ENCODE measurements around the gene C1QTNF3. TPM values are rescaled to one million over a fixed set of nuclear protein-coding genes. Genes with fewer than 3 reads are reported as not detected.

The C1QTNF3 gene
- polyA plus RNA-seq, 1 experiment, result 1.2 TPM

- TF ChIP-seq CTCF (IDR thresholded peaks at IDR 0.05; ENCODE audit: low read depth, low read length), result no peak
- H3K27me3 ChIP-seq (ENCODE audit: control insufficient read depth, insufficient read depth, low read length), result no peaks in the 10 kb centered on the region
- no peaks in the 10 kb centered on the region for H3K9me3 ChIP-seq (ENCODE audit: control insufficient read depth, insufficient read depth, low read length)
- DNase-seq (ENCODE audit: low read depth, low spot score), result no peak
- no peak overlapping the region for H3K27ac ChIP-seq (ENCODE audit: low read depth, low read length)
- ChIA-PET POLR2A (no interaction called here), CTCF (interaction anchor here (1.0 kb wide), 1 partner anchor 52 kb away, joined by 3 read pairs; no protein-coding TSS in a partner anchor)
- H3K4me3 ChIP-seq (ENCODE audit: low read depth, low read length), result no peak overlapping the region
Measured at GRCh38 chr5:34026089-34026761, 16.8 kb downstream of the C1QTNF3 start.

- no peak overlapping the region for H3K4me3 ChIP-seq (ENCODE audit: low read depth, low read length)
- POLR2A ChIA-PET, result interaction anchor here (2.1 kb wide), 1 partner anchor 14 kb away, joined by 7 read pairs; the partner anchor contains the start of gene AMACR
- CTCF ChIA-PET, result no interaction called here
- no peaks in the 10 kb centered on the region for H3K27me3 ChIP-seq (ENCODE audit: control insufficient read depth, insufficient read depth, low read length)
- no peak overlapping the region for H3K27ac ChIP-seq (ENCODE audit: low read depth, low read length)
- DNase-seq (ENCODE audit: low read depth, low spot score), result no peak
- no peak for TF ChIP-seq CTCF (IDR thresholded peaks at IDR 0.05; ENCODE audit: low read depth, low read length)
- H3K9me3 ChIP-seq (ENCODE audit: control insufficient read depth, insufficient read depth, low read length), result no peaks in the 10 kb centered on the region
Measured at GRCh38 chr5:34022121-34022705, 20.8 kb downstream of the C1QTNF3 start.

GRCh38 chr5:34021334-34021733, 21.7 kb downstream of the C1QTNF3 start:
- Histone ChIP-seq H3K27ac (ENCODE audit: low read depth, low read length) (no peak overlapping the region), H3K27me3 (ENCODE audit: control insufficient read depth, insufficient read depth, low read length) (no peaks in the 10 kb centered on the region), H3K4me3 (ENCODE audit: low read depth, low read length) (no peak overlapping the region), H3K9me3 (ENCODE audit: control insufficient read depth, insufficient read depth, low read length) (no peaks in the 10 kb centered on the region)
- ChIA-PET CTCF (no interaction called here), POLR2A (interaction anchor here (2.1 kb wide), 1 partner anchor 13 kb away, joined by 7 read pairs; the partner anchor contains the start of gene AMACR)
- DNase-seq (ENCODE audit: low read depth, low spot score), result no peak
- no peak for TF ChIP-seq CTCF (IDR thresholded peaks at IDR 0.05; ENCODE audit: low read depth, low read length)

GRCh38 chr5:34020726-34021125, 22.3 kb downstream of the C1QTNF3 start:
- ChIA-PET CTCF (no interaction called here), POLR2A (interaction anchor here (2.1 kb wide), 1 partner anchor 13 kb away, joined by 7 read pairs; the partner anchor contains the start of gene AMACR)
- TF ChIP-seq CTCF (IDR thresholded peaks at IDR 0.05; ENCODE audit: low read depth, low read length), result no peak
- H3K27me3 ChIP-seq (ENCODE audit: control insufficient read depth, insufficient read depth, low read length), result no peaks in the 10 kb centered on the region
- no peaks in the 10 kb centered on the region for H3K9me3 ChIP-seq (ENCODE audit: control insufficient read depth, insufficient read depth, low read length)
- H3K4me3 ChIP-seq (ENCODE audit: low read depth, low read length), result no peak overlapping the region
- no peak overlapping the region for H3K27ac ChIP-seq (ENCODE audit: low read depth, low read length)
- no peak for DNase-seq (ENCODE audit: low read depth, low spot score)

GRCh38 chr5:34017254-34017653, 25.8 kb downstream of the C1QTNF3 start:
- POLR2A ChIA-PET, result no interaction called here
- H3K4me3 ChIP-seq (ENCODE audit: low read depth, low read length), result no peak overlapping the region
- no peak for DNase-seq (ENCODE audit: low read depth, low spot score)
- no peaks in the 10 kb centered on the region for H3K9me3 ChIP-seq (ENCODE audit: control insufficient read depth, insufficient read depth, low read length)
- TF ChIP-seq CTCF (IDR thresholded peaks at IDR 0.05; ENCODE audit: low read depth, low read length), result no peak
- CTCF ChIA-PET, result interaction anchor here (1.1 to 1.3 kb wide), 2 partner anchors 20 to 47 kb away, joined by 3 to 6 read pairs; no protein-coding TSS in a partner anchor
- no peak overlapping the region for H3K27ac ChIP-seq (ENCODE audit: low read depth, low read length)
- no peaks in the 10 kb centered on the region for H3K27me3 ChIP-seq (ENCODE audit: control insufficient read depth, insufficient read depth, low read length)
